Measurements from ENCODE around the gene ING5. TPM values are rescaled to one million over a fixed set of nuclear protein-coding genes. Genes with fewer than 3 reads are reported as not detected.

Gene ING5
- total and polyA plus RNA-seq, 2 donors (not counting 3 experiments of a cell fraction or from before 2014, with no cell fraction given) = 24.5 to 33.4 TPM

GRCh38 chr2:241734467-241735208 lies 32.8 kb downstream of the ING5 start, which contains the start of gene D2HGDH:
TSS of gene D2HGDH (plus strand) at chr2:241734630. CDS start at chr2:241735225, 595 bp downstream.
- TF ChIP-seq FOS (IDR thresholded peaks at IDR 0.05; ENCODE audit: borderline replicate concordance, insufficient read depth, low read length) = no peak
- TF ChIP-seq MAX (IDR thresholded peaks at IDR 0.05; ENCODE audit: insufficient read depth, insufficient read length) = peak; percentile 33
- TF ChIP-seq MYC (IDR thresholded peaks at IDR 0.05; ENCODE audit: low read depth, low read length) = peak; percentile 10
- peak; percentile 97 for TF ChIP-seq POLR2AphosphoS5 (IDR thresholded peaks at IDR 0.05; ENCODE audit: insufficient read depth, low read depth, low read length)
- peak; percentile 98 for TF ChIP-seq POLR2A (IDR thresholded peaks at IDR 0.05; ENCODE audit: low read depth, low read length)
- peak within 1 kb of the TSS; percentile 50 to 87 (median 60) for H3K4me3 ChIP-seq (replicated peaks in 1 of 3; ENCODE audit: insufficient read depth in 1 of 3, low read depth in 1 of 3, low read length in 3 of 3)
- no peaks in the 10 kb centered on the region for H3K9me1 ChIP-seq (replicated peaks; ENCODE audit: control insufficient read depth, extremely low read depth, insufficient read depth, low read length)
- no peaks in the 10 kb centered on the region for H3K36me3 ChIP-seq (ENCODE audit: control insufficient read depth in 2 of 2, extremely low read depth in 1 of 2, insufficient read depth in 2 of 2, low read length in 2 of 2)
- H4K20me1 ChIP-seq (replicated peaks; ENCODE audit: control insufficient read depth, extremely low read depth, insufficient read depth, low read length) = no peaks in the 10 kb centered on the region
- H3K79me2 ChIP-seq (ENCODE audit: control insufficient read depth, insufficient read depth, low read length) = no peaks in the 10 kb centered on the region
- no TSS peak for BruUV-seq (replicated peaks)
- DNase-seq (ENCODE audit: low read depth, low spot score) (peak; percentile 78), FAIRE-seq (peak; percentile 68)
- ChIA-PET POLR2A (interaction anchor here (0.9 kb wide), 1 partner anchor 46 kb away, joined by 5 read pairs; no protein-coding TSS in a partner anchor), CTCF (interaction anchor here (0.8 to 5.2 kb wide), 11 partner anchors 10 to 144 kb away, joined by 3 to 41 read pairs (median 4); partner anchors contain the start of genes ATG4B, DTYMK and ING5)
- H3K9ac ChIP-seq (replicated peaks; ENCODE audit: extremely low read depth, insufficient read depth, low read length) = peak within 1 kb of the TSS; percentile 59
- intact Hi-C loops (cut with micrococcal nuclease) = loop anchor here (1.0 to 5.0 kb wide), 9 partner anchors 16 to 587 kb away; partner anchors contain the start of genes DTYMK, FARP2, ING5 and PASK
- H3K4me1 ChIP-seq (ENCODE audit: control insufficient read depth, extremely low read depth, insufficient read depth, low read length) = peaks cover 15% of the 10 kb centered on the region
- H3K27me3 ChIP-seq (ENCODE audit: control insufficient read depth in 2 of 2, insufficient read depth in 2 of 2, low read length in 2 of 2) = no peaks in the 10 kb centered on the region
- peak within 1 kb of the TSS; percentile 88 for H2AFZ ChIP-seq (ENCODE audit: low read depth, low read length)
- H3K9me3 ChIP-seq (replicated peaks; ENCODE audit: control insufficient read depth, insufficient read depth, low read length) = no peaks in the 10 kb centered on the region
- H3K27ac ChIP-seq (ENCODE audit: insufficient read depth, low read depth, low read length) = peak within 1 kb of the TSS; percentile 41
- H3K4me2 ChIP-seq (ENCODE audit: insufficient read depth, low read length) = peak within 1 kb of the TSS; percentile 58
- dilution Hi-C loops (cut with MboI; ENCODE audit: extremely low pct_ligation_motif_present, low sequenced_read_pairs) = no loop called here

DNA sequence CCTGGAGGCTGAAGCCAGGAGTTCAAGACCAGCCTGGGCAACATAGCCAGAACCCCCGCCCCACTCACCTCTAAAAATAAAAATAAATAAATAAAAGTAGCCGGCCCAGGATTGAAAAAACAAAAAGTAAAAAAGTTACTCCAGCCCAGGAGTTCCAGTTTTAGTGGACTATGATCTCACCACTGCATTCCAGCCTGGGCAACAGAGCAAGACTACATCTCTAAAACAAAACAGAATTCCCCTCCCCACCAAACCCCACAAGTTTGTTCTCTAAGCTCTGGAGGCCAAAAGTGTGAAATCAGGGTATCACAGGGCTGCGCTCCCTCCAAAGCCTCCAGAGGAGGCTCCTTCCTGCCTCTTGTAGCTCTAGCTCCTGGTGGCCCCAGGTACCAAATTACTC lies 34.3 kb downstream of the ING5 start:
- Histone ChIP-seq H3K4me3 (replicated peaks in 1 of 3; ENCODE audit: insufficient read depth in 1 of 3, low read depth in 1 of 3, low read length in 3 of 3) (no peak overlapping the region), H3K4me1 (ENCODE audit: control insufficient read depth, extremely low read depth, insufficient read depth, low read length) (peaks cover 13% of the 10 kb centered on the region), H3K9ac (replicated peaks; ENCODE audit: extremely low read depth, insufficient read depth, low read length) (no peak overlapping the region), H3K9me1 (replicated peaks; ENCODE audit: control insufficient read depth, extremely low read depth, insufficient read depth, low read length) (no peaks in the 10 kb centered on the region), H3K36me3 (ENCODE audit: control insufficient read depth in 2 of 2, extremely low read depth in 1 of 2, insufficient read depth in 2 of 2, low read length in 2 of 2) (no peaks in the 10 kb centered on the region), H4K20me1 (replicated peaks; ENCODE audit: control insufficient read depth, extremely low read depth, insufficient read depth, low read length) (no peaks in the 10 kb centered on the region), H2AFZ (ENCODE audit: low read depth, low read length) (no peak overlapping the region), H3K27ac (ENCODE audit: insufficient read depth, low read depth, low read length) (no peak overlapping the region), H3K4me2 (ENCODE audit: insufficient read depth, low read length) (no peak overlapping the region), H3K79me2 (ENCODE audit: control insufficient read depth, insufficient read depth, low read length) (no peaks in the 10 kb centered on the region), H3K9me3 (replicated peaks; ENCODE audit: control insufficient read depth, insufficient read depth, low read length) (no peaks in the 10 kb centered on the region), H3K27me3 (ENCODE audit: control insufficient read depth in 2 of 2, insufficient read depth in 2 of 2, low read length in 2 of 2) (no peaks in the 10 kb centered on the region)
- intact Hi-C loops (cut with micrococcal nuclease) (loop anchor here (5.0 kb wide), 1 partner anchor 379 kb away; the partner anchor contains the start of gene FARP2), dilution Hi-C loops (cut with MboI; ENCODE audit: extremely low pct_ligation_motif_present, low sequenced_read_pairs) (no loop called here)
- no peak for DNase-seq (ENCODE audit: low read depth, low spot score)
- no TSS peak for BruUV-seq (replicated peaks)
- FAIRE-seq = no peak
- TF ChIP-seq POLR2A (IDR thresholded peaks at IDR 0.05; ENCODE audit: low read depth, low read length) = no peak
- TF ChIP-seq GATA2 (IDR thresholded peaks at IDR 0.05; ENCODE audit: insufficient read depth, insufficient read length, low read depth, low read length) = no peak
- no peak for TF ChIP-seq JUN (IDR thresholded peaks at IDR 0.05; ENCODE audit: borderline replicate concordance, insufficient read depth, insufficient read length, low read depth)
- TF ChIP-seq CTCF (IDR thresholded peaks at IDR 0.05; ENCODE audit: extremely low read depth in 1 of 2, insufficient read depth in 1 of 2, low read depth in 1 of 2, low read length in 2 of 2) = no peak
- no peak for TF ChIP-seq MYC (IDR thresholded peaks at IDR 0.05; ENCODE audit: low read depth, low read length)
- TF ChIP-seq EZH2 (IDR thresholded peaks at IDR 0.05; ENCODE audit: borderline replicate concordance, low read depth, low read length, severe bottlenecking) = no peak
- TF ChIP-seq MAX (IDR thresholded peaks at IDR 0.05; ENCODE audit: insufficient read depth, insufficient read length) = no peak
- TF ChIP-seq POLR2AphosphoS5 (IDR thresholded peaks at IDR 0.05; ENCODE audit: insufficient read depth, low read depth, low read length) = no peak
- no peak for TF ChIP-seq FOS (IDR thresholded peaks at IDR 0.05; ENCODE audit: borderline replicate concordance, insufficient read depth, low read length)
- POLR2A ChIA-PET = no interaction called here
- CTCF ChIA-PET = no interaction called here

Data from endothelial cell of umbilical vein (primary cell).